ENCODE measurements around the gene PUM2.
"Not testable (repeated sequence)": the region's sequence is repeated elsewhere in the genome, so short reads cannot be mapped to it uniquely, and the experiment has no call there.

The PUM2 gene

GRCh38 chr2:20369366-20369765 lies 18.7 kb upstream of the PUM2 start:
- DNase-seq (ENCODE audit: low read depth, low spot score), result no peak

DNA sequence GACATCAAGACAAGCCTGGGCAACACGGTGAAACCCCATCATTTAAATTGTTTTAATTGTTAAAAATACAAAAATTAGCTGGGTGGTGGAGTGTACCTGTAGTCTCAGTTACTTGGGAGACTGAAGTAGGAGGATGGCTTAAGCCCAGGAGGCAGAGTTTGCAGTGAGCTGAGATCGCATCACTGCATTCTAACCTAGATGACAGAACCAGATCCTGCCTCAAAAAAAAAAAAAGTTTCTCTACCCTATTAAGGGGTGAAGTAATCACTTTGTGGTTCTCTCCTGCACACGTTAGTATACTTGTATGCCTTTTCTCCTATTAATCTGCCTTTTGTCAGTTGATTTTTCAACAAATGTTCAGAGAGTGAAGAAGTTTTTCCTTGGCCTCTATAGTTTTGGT lies 18.1 kb upstream of the PUM2 start:
- DNase-seq (ENCODE audit: low read depth, low spot score), result no peak

DNA sequence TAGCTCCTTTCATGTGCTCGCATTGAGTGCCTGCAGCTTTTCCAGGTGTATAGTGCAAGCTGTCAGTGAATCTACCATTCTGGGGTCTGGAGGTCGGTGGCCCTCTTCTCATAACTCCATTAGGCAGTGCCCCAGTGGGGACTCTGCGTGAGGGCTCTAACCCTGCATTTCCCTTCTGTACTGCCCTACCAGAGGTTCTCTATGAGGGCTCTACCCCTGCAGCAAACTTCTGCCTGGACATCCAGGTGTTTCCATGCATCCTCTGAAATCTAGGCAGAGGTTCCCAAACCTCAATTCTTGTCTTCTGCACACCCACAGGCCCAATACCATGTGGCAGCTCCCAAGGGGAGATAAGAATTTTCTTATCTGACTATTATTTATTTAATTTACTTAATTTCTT lies 17.3 kb upstream of the PUM2 start:
- DNase-seq (ENCODE audit: low read depth, low spot score), result not testable (repeated sequence)

DNA sequence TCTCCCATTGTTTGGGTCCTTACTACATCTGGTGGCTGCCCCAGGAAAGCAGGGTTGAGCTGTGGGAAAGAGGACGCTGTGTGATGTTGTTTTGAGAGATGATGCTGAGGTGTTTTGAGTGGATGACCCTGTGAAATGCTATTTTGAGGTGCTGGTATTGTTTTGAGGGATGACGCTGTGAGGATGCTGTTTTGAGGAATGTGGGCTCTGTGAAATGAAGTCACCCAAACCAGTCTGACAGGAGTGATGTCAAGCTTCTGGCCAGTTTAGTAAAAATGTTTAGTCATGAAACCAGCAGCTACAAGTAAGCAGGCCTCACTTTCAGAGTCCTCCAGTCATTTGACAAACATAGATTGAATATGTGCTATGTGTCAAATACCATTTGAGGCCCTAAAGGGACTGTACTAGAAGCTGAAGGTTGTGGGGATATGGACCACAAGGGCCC lies 16.1 kb upstream of the PUM2 start:
- DNase-seq (ENCODE audit: low read depth, low spot score), result no peak

DNA sequence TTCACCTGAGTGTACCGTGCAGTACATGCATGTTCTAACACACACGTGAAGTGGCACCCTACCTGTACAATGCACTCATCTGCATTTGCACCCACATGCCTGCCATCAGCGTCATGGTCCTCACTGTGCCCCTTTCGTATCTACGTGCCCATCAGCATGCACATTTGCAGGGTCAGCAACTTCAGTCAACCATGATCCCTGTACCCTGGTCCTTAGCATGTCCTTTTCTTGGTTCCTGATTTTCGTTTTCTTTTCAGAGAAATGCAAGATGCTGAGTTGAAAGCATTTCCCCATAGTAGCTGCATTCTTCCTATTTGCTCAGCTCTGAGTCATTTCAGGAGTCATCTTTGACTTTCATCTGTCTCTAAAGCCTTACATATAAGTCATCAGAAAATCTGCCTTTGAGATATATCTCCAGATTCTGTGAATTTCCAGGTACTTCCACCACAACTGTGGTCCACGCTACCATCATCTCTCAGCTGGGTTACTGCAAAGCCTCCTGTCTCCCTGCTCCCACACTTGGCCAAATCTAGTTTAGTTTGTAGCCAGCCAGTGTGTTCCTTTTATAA lies 14.7 kb upstream of the PUM2 start:
- no peak for DNase-seq (ENCODE audit: low read depth, low spot score)

- DNase-seq (ENCODE audit: low read depth, low spot score), result no peak
These were observed 12.9 kb upstream of the PUM2 start for GRCh38 chr2:20363578-20363977.

DNA sequence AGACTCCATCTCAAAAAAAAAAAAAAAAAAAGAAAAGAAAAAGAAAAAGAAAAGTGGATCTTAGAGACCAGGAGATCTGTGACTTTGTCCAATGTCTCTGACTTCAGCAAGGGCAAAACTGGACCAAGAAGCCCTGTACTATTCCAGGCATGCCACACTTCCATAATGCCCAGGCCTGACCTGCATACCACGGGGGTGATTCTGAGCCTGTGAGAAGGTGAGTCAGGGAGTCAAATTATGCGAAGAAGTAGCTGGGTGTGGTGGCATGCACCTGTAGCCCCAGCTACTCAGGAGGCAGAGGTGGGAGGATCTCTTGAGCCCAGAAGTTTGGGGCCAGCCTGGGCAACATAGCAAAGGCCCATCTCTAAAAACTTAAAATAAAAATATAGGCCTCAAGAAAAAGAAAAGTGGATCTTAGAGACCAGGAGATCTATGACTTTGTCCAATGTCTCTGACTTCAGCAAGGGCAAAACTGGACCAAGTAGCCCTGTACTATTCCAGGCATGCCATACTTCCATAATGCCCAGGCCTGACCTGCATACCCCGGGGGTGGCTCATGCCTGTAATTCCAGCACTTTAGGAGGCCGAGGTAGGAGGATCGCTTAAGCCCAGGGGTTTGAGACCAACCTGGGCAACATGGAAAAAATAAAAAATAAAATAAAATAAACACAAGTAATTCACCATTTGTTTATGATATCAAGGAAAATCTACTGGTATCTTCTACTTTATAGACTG lies 12.2 kb upstream of the PUM2 start:
- DNase-seq (ENCODE audit: low read depth, low spot score), result no peak

DNA sequence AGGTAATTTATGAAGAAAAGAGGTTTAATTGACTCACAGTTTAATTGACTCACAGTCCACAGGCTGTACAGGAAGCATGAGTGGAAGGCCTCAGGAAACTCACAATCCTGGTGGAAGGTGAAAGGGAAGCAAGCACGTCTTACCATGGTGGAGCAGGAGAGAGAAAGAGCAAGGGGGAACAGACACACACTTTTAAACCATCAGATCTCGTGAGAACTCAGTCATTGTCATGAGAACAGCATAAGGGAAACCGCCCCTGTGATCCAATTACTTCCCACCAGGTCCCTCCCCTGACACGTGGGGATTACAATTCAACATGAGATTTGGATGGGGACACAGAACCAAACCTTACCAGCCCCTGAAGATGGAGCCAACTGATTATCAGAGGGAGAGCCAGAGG lies 11.2 kb upstream of the PUM2 start:
- DNase-seq (ENCODE audit: low read depth, low spot score), result no peak

- no peak for DNase-seq (ENCODE audit: low read depth, low spot score)
These were observed 8.5 kb upstream of the PUM2 start for GRCh38 chr2:20359096-20359495.

DNA sequence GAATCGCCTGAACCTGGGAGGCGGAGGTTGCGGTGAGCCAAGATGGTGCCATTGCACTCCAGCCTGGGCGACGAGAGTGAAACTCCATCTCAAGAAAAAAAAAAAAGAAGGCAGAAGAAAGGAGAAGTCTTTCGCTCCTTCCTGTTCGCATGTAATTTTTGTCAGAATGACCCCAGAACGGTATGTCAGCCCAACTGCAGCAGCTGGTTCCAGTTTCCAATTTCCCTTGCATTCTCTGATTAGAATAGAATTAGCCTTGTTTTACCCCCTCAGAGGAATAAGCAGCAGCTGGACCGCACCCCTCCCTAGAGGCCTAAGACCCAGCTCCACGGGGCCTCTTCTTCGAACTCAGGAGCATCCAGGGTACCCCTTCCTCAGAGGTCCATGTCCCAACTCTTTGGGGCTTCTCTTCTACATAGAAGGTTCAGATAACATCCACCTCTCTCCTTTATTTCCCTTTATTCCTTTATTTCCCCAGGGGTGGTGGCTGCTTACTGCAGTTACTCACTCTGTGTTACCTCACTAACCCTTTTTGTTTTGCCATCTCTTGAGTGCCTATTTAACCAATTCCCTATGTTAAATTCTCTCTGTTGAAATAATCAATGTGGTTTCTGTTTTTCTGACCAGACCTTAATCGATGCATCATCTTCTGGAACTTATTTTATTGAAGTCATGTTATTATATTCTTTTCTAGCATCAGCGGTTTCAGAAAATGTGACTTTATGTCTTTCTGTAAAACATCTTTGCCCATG lies 7.2 kb upstream of the PUM2 start:
- DNase-seq (ENCODE audit: low read depth, low spot score), result no peak

DNA sequence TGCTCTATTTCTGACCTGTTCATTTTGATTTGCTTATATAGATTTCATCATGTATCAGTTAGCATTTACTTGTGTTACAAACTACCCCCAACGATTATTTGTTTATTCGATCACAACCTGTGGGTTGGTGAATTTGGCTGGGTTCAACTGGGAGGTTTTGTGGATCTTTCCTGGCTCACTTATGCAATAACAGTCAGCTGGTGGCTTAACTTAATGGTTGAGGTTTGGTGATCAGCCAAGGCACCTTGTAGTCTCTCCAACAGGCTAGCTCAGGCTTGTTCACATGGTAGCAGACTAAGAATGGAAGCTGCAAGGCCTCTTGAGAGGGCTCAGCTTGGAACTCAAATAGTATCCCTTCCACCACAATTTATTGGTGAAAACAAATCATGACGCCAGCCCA lies 5.4 kb upstream of the PUM2 start:
- no peak for DNase-seq (ENCODE audit: low read depth, low spot score)

GRCh38 chr2:20355131-20355530 lies 4.5 kb upstream of the PUM2 start:
- no peak for DNase-seq (ENCODE audit: low read depth, low spot score)

DNA sequence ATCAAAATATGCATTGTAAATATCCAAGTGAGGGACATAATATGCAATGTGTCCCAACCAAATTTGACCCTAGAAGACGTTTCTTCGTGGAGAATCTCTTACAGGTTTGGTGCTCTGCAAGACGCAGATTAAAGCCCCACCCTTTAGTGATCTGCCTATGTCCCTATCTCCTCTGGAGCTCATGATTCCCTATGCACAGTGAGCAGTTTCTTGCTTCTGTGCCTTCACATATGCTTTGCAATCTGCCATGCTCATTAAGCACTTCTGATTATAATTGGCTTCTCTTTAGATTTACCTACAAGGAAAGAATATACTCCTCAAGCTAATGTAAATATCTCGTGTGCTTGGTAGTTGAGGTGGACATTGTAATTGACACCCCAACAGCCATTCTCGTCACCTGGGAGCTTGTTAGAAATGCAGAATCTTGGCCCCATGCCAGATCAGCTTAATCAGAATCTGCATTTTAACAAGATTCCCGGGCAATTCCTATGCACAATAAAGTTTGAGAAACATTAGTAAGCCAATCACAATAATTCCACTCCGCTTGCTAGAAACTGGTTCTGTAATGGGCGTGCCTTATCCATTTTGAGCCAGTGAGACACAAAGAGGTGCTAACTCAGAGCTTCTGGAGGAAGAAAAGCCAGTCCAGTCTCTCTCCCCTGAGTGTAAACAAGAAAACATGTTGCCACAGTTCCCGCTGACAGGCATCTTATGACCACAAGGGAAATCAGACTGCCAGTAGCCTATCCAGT lies 2.8 kb upstream of the PUM2 start:
- DNase-seq (ENCODE audit: low read depth, low spot score), result no peak

DNA sequence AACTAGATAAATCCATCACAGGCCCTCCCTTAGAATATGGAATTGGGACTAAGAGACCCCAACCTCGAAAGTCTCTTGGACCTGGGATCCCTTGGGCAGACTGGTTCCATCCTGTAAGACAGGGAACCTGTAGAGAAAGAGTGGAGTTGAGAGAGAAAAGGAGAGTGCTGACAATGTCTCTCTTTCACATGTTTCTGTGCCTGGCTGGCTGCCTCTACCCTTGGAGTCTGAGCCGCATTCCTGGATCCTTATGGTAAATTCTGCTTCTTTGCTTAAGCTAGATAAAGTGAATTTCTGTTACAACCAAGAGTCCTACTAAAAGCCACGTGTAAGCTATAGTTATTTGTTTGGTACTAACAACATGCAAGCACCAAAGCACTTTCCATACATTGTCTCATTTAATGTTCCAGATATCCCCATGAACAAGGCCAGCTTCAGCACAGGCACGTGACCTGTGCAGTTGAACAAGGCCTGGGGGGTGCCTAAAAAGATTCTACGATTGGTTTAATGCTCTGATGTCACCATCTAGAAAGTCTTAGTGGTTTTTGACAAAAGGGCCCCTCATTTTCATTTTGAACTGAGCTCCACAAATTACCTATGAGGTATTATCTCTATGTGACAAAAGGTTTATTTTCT lies 2.1 kb upstream of the PUM2 start:
- DNase-seq (ENCODE audit: low read depth, low spot score), result no peak

- DNase-seq (ENCODE audit: low read depth, low spot score), result no peak
These were observed 1.6 kb upstream of the PUM2 start for GRCh38 chr2:20352230-20352578.

DNA sequence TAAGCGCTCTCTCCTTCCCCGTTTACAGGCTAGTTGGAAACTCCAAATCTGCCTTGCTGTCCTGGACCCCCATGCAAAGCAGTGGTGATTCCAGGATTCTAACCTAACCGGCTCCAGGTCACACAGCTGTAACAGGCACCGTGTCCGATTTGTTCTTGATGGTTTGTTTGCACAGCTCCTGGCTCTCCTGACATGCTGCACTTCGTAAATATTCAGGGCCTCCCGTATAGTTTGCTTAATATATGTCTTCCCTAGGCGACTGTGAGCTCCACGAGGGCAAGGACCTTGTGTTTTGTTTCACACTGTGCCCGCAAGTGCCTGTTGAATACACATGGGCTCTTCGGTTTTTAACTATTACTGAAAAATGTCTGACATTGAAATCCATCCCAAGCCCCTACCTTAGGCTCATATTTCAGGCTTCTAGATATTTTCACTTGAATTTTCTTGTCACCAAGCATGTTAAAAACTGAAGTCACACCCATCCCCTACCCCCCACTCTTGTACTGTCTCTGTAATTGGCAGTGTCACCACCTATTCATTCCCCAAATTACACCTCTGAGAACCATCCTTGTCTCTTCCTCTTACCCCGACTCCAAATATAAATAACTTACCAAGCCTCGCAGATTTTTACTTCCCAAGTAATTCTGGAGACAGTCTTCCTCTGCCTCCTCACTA lies 1.0 kb upstream of the PUM2 start:
- no peak for DNase-seq (ENCODE audit: low read depth, low spot score)

GRCh38 chr2:20350041-20350712 lies 467 bp downstream of the PUM2 start:
- DNase-seq (ENCODE audit: low read depth, low spot score), result peak; percentile 26

DNA sequence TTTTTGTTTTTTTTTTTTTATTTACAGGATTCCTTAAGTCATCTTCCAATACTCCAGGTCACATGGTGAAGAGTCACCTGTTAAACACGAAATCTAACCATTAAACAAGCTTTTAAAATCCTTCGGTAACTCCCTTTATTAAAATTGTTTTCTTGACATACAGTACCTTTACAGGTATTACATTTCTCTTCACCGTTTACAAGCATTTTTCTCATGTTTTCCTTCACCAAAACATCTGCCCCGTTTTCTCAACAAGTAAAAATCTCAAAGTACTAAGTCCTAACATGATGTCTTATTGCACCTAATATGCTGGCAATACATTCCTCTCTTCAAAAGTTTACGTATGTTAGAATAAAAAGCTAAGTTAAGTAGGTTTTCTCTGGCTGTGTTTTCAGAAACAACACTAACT lies 1.1 kb downstream of the PUM2 start:
- no peak for DNase-seq (ENCODE audit: low read depth, low spot score)

DNA sequence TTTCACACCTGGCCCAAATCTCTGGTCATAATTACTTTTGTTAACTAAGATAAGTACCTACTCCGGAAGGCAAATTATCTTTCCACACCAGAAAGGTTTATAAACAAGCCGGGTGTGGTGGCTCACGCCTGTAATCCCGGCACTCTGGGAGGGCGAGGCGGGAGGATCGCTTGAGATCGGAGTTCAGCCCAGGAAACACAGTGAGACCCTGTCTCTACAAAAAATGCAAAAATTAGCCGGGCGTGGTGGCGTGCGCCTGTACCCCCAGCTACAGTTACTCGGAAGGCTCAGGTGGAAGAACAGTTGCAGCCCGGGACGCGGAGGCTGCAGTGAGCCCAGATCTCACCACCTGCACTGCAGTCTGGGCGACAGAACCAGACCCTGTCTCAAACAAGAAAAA lies 2.1 kb downstream of the PUM2 start:
- no peak for DNase-seq (ENCODE audit: low read depth, low spot score)

DNA sequence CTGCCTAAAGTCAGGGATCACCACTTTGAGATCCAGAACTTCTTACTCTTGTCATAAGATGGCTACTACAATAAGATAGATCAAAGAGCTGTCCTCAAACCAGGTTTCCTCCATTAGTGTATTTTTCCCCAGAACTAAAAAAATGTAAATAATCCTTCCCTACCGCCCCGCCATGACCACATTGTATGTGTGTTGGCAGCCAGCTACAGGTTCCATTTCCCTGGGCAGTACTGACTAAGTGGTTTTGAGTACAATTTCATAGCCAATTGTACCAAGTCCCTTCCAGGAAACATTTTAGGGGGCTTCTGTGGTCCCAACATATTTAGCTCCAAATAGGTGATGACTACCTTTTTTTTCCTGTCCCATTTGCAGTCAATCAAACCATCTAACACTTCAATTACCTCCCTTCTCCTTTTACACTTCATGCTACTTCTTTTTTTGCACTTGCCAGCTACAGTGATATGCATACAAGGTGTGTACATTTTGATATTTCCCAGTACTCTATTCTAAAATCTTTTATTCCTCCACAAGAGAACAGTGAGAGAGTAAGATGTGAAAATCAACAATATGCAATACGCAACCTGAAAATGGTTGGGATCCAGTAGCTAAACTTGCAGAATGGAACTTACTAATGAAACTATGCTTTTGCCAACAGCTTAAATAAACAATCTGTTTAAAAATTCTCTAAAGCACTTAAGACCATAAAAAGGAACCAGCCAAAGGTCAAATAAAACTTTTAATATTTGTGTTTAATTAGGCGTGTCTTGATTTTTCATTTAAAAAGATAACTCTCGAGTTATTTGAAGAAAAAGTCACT lies 3.9 kb downstream of the PUM2 start:
- no peak for DNase-seq (ENCODE audit: low read depth, low spot score)
